GM18858 (cell line): Measurements from ENCODE around the gene XDH.

ENCODE experiments used
- ATAC-seq: cut with Tn5 transposase; IDR thresholded peaks from one replicate; pipeline ENCODE4 v1.9.1; 2021; ENCODE audit not compliant: unreplicated experiment

The XDH gene

GRCh38 chr2:31404302-31404701 is 10.2 kb downstream of the XDH start:
- ATAC-seq: no peak

GRCh38 chr2:31402388-31402787 is 12.2 kb downstream of the XDH start:
- no peak for ATAC-seq

- no peak for ATAC-seq
These were observed 13.0 kb downstream of the XDH start for GRCh38 chr2:31401580-31401979.

GRCh38 chr2:31398881-31399280 is 15.7 kb downstream of the XDH start:
- ATAC-seq: no peak

GRCh38 chr2:31397094-31397493 is 17.4 kb downstream of the XDH start:
- no peak for ATAC-seq

GRCh38 chr2:31390324-31390723 is 24.2 kb downstream of the XDH start:
- ATAC-seq: no peak

- no peak for ATAC-seq
These were observed 25.8 kb downstream of the XDH start for GRCh38 chr2:31388736-31389135.

- no peak for ATAC-seq
These were observed 26.7 kb downstream of the XDH start for GRCh38 chr2:31387850-31388249.

GRCh38 chr2:31386648-31387047 is 27.9 kb downstream of the XDH start:
- ATAC-seq: no peak

GRCh38 chr2:31386172-31386571 is 28.4 kb downstream of the XDH start:
- no peak for ATAC-seq

GRCh38 chr2:31384771-31385276 is 29.7 kb downstream of the XDH start:
- ATAC-seq: no peak

GRCh38 chr2:31384351-31384750 is 30.2 kb downstream of the XDH start:
- no peak for ATAC-seq

- ATAC-seq: no peak
These were observed 30.9 kb downstream of the XDH start for GRCh38 chr2:31383471-31384153.

- ATAC-seq: no peak
These were observed 32.0 kb downstream of the XDH start for GRCh38 chr2:31382452-31383120.

GRCh38 chr2:31381601-31382000 is 32.9 kb downstream of the XDH start:
- ATAC-seq: no peak

GRCh38 chr2:31380243-31380642 is 34.3 kb downstream of the XDH start:
- no peak for ATAC-seq

GRCh38 chr2:31379747-31380146 is 34.8 kb downstream of the XDH start:
- no peak for ATAC-seq

- ATAC-seq: no peak
These were observed 35.6 kb downstream of the XDH start for GRCh38 chr2:31378791-31379501.

GRCh38 chr2:31378389-31378788 is 36.2 kb downstream of the XDH start:
- no peak for ATAC-seq

- no peak for ATAC-seq
These were observed 41.4 kb downstream of the XDH start for GRCh38 chr2:31373127-31373526.

GRCh38 chr2:31372097-31372496 is 42.4 kb downstream of the XDH start:
- no peak for ATAC-seq

GRCh38 chr2:31371691-31372090 is 42.9 kb downstream of the XDH start:
- ATAC-seq: no peak
